Mammary epithelial cell (primary cell): ENCODE results near the gene RAI14.

ENCODE experiments used
- CTCF ChIP-seq, 2 donors: IDR thresholded peaks in 1 of 2; conservative IDR thresholded peaks in 1 of 2; 2 replicates each; pipeline ENCODE4 v1.5.1; 2011 to 2012; ENCODE audit warnings: inconsistent platforms in 2 of 2, low read length in 2 of 2, mild to moderate bottlenecking in 2 of 2, control low read depth in 1 of 2, low read depth in 1 of 2; ENCODE audit not compliant: insufficient read depth in 1 of 2; ENCODE audit errors: extremely low read depth in 1 of 2
- EZH2 ChIP-seq: IDR thresholded peaks from 2 replicates; pipeline ENCODE4 v1.6.1; 2012; ENCODE audit warnings: low read length, inconsistent platforms, borderline replicate concordance

GRCh38 chr5:34722183-34722582 lies 66.1 kb downstream of the RAI14 start:
- TF ChIP-seq EZH2 (no peak), CTCF (conservative IDR thresholded peaks at IDR 0.05 in 1 of 2, IDR thresholded peaks at IDR 0.05 in 1 of 2; ENCODE audit: extremely low read depth in 1 of 2, insufficient read depth in 1 of 2, low read depth in 1 of 2, low read length in 2 of 2) (no peak)
